ENCODE results near the gene SETBP1.

- no peak for TF ChIP-seq POLR2A (IDR thresholded peaks at IDR 0.05)
- TF ChIP-seq POLR2AphosphoS5 (IDR thresholded peaks at IDR 0.05), result no peak
Measured at GRCh38 chr18:44871771-44872170, 191.1 kb downstream of the SETBP1 start.

Data from stomach (tissue), 4 donors.